Glutamatergic neuron (in vitro differentiated cells): ENCODE measurements around the gene RASGRP1. TPM values are rescaled to one million over a fixed set of nuclear protein-coding genes. Genes with fewer than 3 reads are reported as not detected.

ENCODE experiments used
- DNase-seq: peaks from one replicate; pipeline ENCODE4 v3.0.0; 2022
- H3K27ac Mint-ChIP-seq: one replicate; pipeline ENCODE4 v1.8.0; 2020; ENCODE audit warnings: mild to moderate bottlenecking, mixed read lengths, inconsistent platforms; ENCODE audit not compliant: unreplicated experiment
- H3K27me3 Mint-ChIP-seq: one replicate; pipeline ENCODE4 v1.8.0; 2020; ENCODE audit warnings: mild to moderate bottlenecking, moderate library complexity, mixed read lengths, inconsistent platforms; ENCODE audit not compliant: unreplicated experiment
- H3K36me3 Mint-ChIP-seq: one replicate; pipeline ENCODE4 v1.8.0; 2020; ENCODE audit warnings: mild to moderate bottlenecking, mixed read lengths, inconsistent platforms; ENCODE audit not compliant: unreplicated experiment
- H3K4me1 Mint-ChIP-seq: one replicate; pipeline ENCODE4 v1.8.0; 2020; ENCODE audit warnings: mild to moderate bottlenecking, low read depth, mixed read lengths, inconsistent platforms; ENCODE audit not compliant: unreplicated experiment
- H3K4me3 Mint-ChIP-seq: one replicate; pipeline ENCODE4 v1.8.0; 2020; ENCODE audit warnings: mild to moderate bottlenecking, mixed read lengths, inconsistent platforms; ENCODE audit not compliant: unreplicated experiment
- H3K9me3 Mint-ChIP-seq: one replicate; pipeline ENCODE4 v1.8.0; 2020; ENCODE audit warnings: mild to moderate bottlenecking, moderate library complexity, mixed read lengths, inconsistent platforms; ENCODE audit not compliant: unreplicated experiment
- CTCF ChIP-seq: fragments of 200-600 bp; sonication (generic); IDR thresholded peaks from one replicate; pipeline ENCODE4 v1.5.0; 2021; ENCODE audit not compliant: partially characterized antibody, unreplicated experiment
- total RNA-seq: library from RNA; stranded (reverse); fragmentation: NEBNext Ultra II Directional; extraction: Animal tissue kit (Norgen Biotek cat#: 25700); gene quantifications from one replicate; pipeline ENCODE4 v1.2.1, GENCODE V29; 2021; ENCODE audit not compliant: unreplicated experiment

Gene RASGRP1
- total RNA-seq, 1 donor from 2014 or later, result not detected

GRCh38 chr15:38547255-38547997 is 17.2 kb downstream of the RASGRP1 start:
- no peaks in the 10 kb centered on the region for H3K4me1 Mint-ChIP-seq
- DNase-seq, result no peak
- no peaks in the 10 kb centered on the region for H3K27me3 Mint-ChIP-seq
- H3K36me3 Mint-ChIP-seq, result no peaks in the 10 kb centered on the region
- no peak overlapping the region for H3K27ac Mint-ChIP-seq
- no peak for TF ChIP-seq CTCF
- H3K9me3 Mint-ChIP-seq, result no peaks in the 10 kb centered on the region
- no peak overlapping the region for H3K4me3 Mint-ChIP-seq

- H3K36me3 Mint-ChIP-seq, result no peaks in the 10 kb centered on the region
- H3K4me3 Mint-ChIP-seq, result no peak overlapping the region
- no peak overlapping the region for H3K27ac Mint-ChIP-seq
- no peak for DNase-seq
- no peak for TF ChIP-seq CTCF
- no peaks in the 10 kb centered on the region for H3K9me3 Mint-ChIP-seq
- H3K4me1 Mint-ChIP-seq, result no peaks in the 10 kb centered on the region
- H3K27me3 Mint-ChIP-seq, result no peaks in the 10 kb centered on the region
Measured at GRCh38 chr15:38545179-38545578, 19.4 kb downstream of the RASGRP1 start.

GRCh38 chr15:38541026-38541425 is 23.6 kb downstream of the RASGRP1 start:
- Mint-ChIP-seq H3K4me1 (no peaks in the 10 kb centered on the region), H3K27ac (no peak overlapping the region), H3K27me3 (no peaks in the 10 kb centered on the region), H3K4me3 (no peak overlapping the region), H3K36me3 (no peaks in the 10 kb centered on the region), H3K9me3 (no peaks in the 10 kb centered on the region)
- TF ChIP-seq CTCF, result no peak
- DNase-seq, result no peak

- Mint-ChIP-seq H3K9me3 (peaks cover under 1% of the 10 kb centered on the region), H3K4me1 (no peaks in the 10 kb centered on the region), H3K36me3 (no peaks in the 10 kb centered on the region), H3K27ac (no peak overlapping the region), H3K4me3 (no peak overlapping the region), H3K27me3 (no peaks in the 10 kb centered on the region)
- TF ChIP-seq CTCF, result no peak
- no peak for DNase-seq
Measured at GRCh38 chr15:38540510-38540909, 24.1 kb downstream of the RASGRP1 start.

GRCh38 chr15:38539008-38539343 is 25.6 kb downstream of the RASGRP1 start:
- H3K4me3 Mint-ChIP-seq, result no peak overlapping the region
- no peaks in the 10 kb centered on the region for H3K27me3 Mint-ChIP-seq
- no peak overlapping the region for H3K27ac Mint-ChIP-seq
- TF ChIP-seq CTCF, result no peak
- H3K9me3 Mint-ChIP-seq, result peaks cover 2% of the 10 kb centered on the region
- H3K36me3 Mint-ChIP-seq, result no peaks in the 10 kb centered on the region
- no peak for DNase-seq
- H3K4me1 Mint-ChIP-seq, result no peaks in the 10 kb centered on the region
